IMR-90 (cell line): ENCODE measurements around the gene CPN2. TPM values are rescaled to one million over a fixed set of nuclear protein-coding genes. Genes with fewer than 3 reads are reported as not detected.

ENCODE experiments used
- ATAC-seq: fragments of 200-7000 bp; cut with Tn5 transposase; 2 replicates; pipeline ENCODE4 v1.9.1; 2020; ENCODE audit warnings: low read depth, mild to moderate bottlenecking, moderate library complexity
- BruUV-seq: library from RNA; stranded (reverse); fragments of 400-500 nt; replicated peaks from 2 replicates; lab custom pipeline; 2021; lab: Mats Ljungman, UMichigan
- CTCF ChIA-PET: fragments of 300-600 bp; formaldehyde crosslinking; extraction: SDS; loops from one replicate; lab custom pipeline; 2021; ENCODE audit warnings: antibody characterized with exemption; lab: Yijun Ruan, JAX
- POLR2A ChIA-PET: fragments of 300-600 bp; sonication (Branson Sonifier 250); formaldehyde crosslinking; loops from one replicate; lab custom pipeline; 2022; ENCODE audit warnings: antibody characterized with exemption; ENCODE audit not compliant: unreplicated experiment; lab: Charles Lee
- DNase-seq: peaks from one replicate; pipeline ENCODE4 v3.0.0; 2013
- H2AFZ ChIP-seq: replicated peaks from 2 replicates; pipeline ENCODE3; 2013; ENCODE audit warnings: low read length, mild to moderate bottlenecking; ENCODE audit not compliant: poor library complexity
- H2AK5ac ChIP-seq: 2 replicates; pipeline ENCODE4 v1.6.1; 2013; ENCODE audit warnings: low read depth, low read length, inconsistent platforms
- H2AK9ac ChIP-seq: replicated peaks from 2 replicates; pipeline ENCODE3; 2013; ENCODE audit warnings: mild to moderate bottlenecking, low read depth, low read length, moderate library complexity; ENCODE audit not compliant: poor library complexity
- H2BK120ac ChIP-seq: 2 replicates; pipeline ENCODE4 v1.6.1; 2013; ENCODE audit warnings: low read depth, low read length, inconsistent platforms
- H2BK15ac ChIP-seq: 3 replicates; pipeline ENCODE4 v1.6.1; 2013; ENCODE audit warnings: low read depth, low read length, inconsistent platforms
- H2BK20ac ChIP-seq: 2 replicates; pipeline ENCODE4 v1.6.1; 2013; ENCODE audit warnings: low read depth, mild to moderate bottlenecking, inconsistent platforms, low read length, moderate library complexity
- H2BK5ac ChIP-seq: 2 replicates; pipeline ENCODE4 v1.6.1; 2013; ENCODE audit warnings: mild to moderate bottlenecking, low read depth, low read length, inconsistent platforms; ENCODE audit not compliant: poor library complexity, severe bottlenecking
- H3K14ac ChIP-seq: replicated peaks from 2 replicates; pipeline ENCODE4 v1.6.1; 2013; ENCODE audit warnings: low read depth, low read length, inconsistent platforms
- H3K18ac ChIP-seq: 2 replicates; pipeline ENCODE4 v1.6.1; 2013; ENCODE audit warnings: low read depth, low read length, control low read depth
- H3K23ac ChIP-seq: 2 replicates; pipeline ENCODE4 v1.6.1; 2013; ENCODE audit warnings: low read depth, low read length, inconsistent platforms
- H3K27ac ChIP-seq: 2 replicates; pipeline ENCODE4 v1.5.1; 2013; ENCODE audit warnings: mild to moderate bottlenecking, control low read depth, low read length; ENCODE audit not compliant: insufficient read depth
- H3K27me3 ChIP-seq: 2 replicates; pipeline ENCODE4 v1.6.1; 2013; ENCODE audit warnings: low read length; ENCODE audit not compliant: control insufficient read depth, insufficient read depth
- H3K36me3 ChIP-seq: 2 replicates; pipeline ENCODE4 v1.6.1; 2013; ENCODE audit warnings: low read length, mixed read lengths; ENCODE audit not compliant: control insufficient read depth, insufficient read depth
- H3K4ac ChIP-seq: 2 replicates; pipeline ENCODE4 v1.6.1; 2013; ENCODE audit warnings: low read depth, low read length, inconsistent platforms
- H3K4me1 ChIP-seq: 2 replicates; pipeline ENCODE4 v1.6.1; 2013; ENCODE audit warnings: low read length, mixed read lengths; ENCODE audit not compliant: control insufficient read depth, insufficient read depth
- H3K4me2 ChIP-seq: 2 replicates; pipeline ENCODE4 v1.6.1; 2013; ENCODE audit warnings: low read depth, mild to moderate bottlenecking, control low read depth, low read length, moderate library complexity
- H3K4me3 ChIP-seq: 2 replicates; pipeline ENCODE4 v1.5.1; 2013; ENCODE audit warnings: low read depth, mild to moderate bottlenecking, control low read depth, low read length, moderate library complexity; ENCODE audit not compliant: insufficient read depth
- H3K56ac ChIP-seq: 2 replicates; pipeline ENCODE4 v1.6.1; 2013; ENCODE audit warnings: low read length, inconsistent platforms; ENCODE audit not compliant: insufficient read depth; ENCODE audit errors: extremely low read depth
- H3K79me1 ChIP-seq, 2 experiments: 2 replicates each; pipeline ENCODE4 v1.6.1; 2013; ENCODE audit warnings: low read length in 2 of 2, inconsistent platforms in 1 of 2, low read depth in 1 of 2
- H3K9ac ChIP-seq: 2 replicates; pipeline ENCODE4 v1.6.1; 2013; ENCODE audit warnings: low read depth, low read length, control low read depth
- H3K9me1 ChIP-seq: 2 replicates; pipeline ENCODE4 v1.6.1; 2013; ENCODE audit warnings: low read length, inconsistent platforms; ENCODE audit not compliant: insufficient read depth
- H3K9me3 ChIP-seq: 2 replicates; pipeline ENCODE4 v1.6.1; 2013; ENCODE audit warnings: low read length; ENCODE audit not compliant: control insufficient read depth, insufficient read depth
- H4K20me1 ChIP-seq: 2 replicates; pipeline ENCODE4 v1.6.1; 2013; ENCODE audit warnings: low read length, inconsistent platforms; ENCODE audit not compliant: insufficient read depth
- H4K5ac ChIP-seq: 2 replicates; pipeline ENCODE4 v1.6.1; 2013; ENCODE audit warnings: mild to moderate bottlenecking, low read depth, low read length, control low read depth
- H4K8ac ChIP-seq, 2 experiments: 2 replicates each; pipeline ENCODE4 v1.6.1; 2013; ENCODE audit warnings: low read depth in 2 of 2, low read length in 2 of 2, control low read depth in 1 of 2, inconsistent platforms in 1 of 2
- H4K91ac ChIP-seq: 2 replicates; pipeline ENCODE4 v1.6.1; 2013; ENCODE audit warnings: low read depth, low read length, inconsistent platforms; ENCODE audit not compliant: insufficient read depth
- CEBPB ChIP-seq: IDR thresholded peaks from 2 replicates; pipeline ENCODE4 v1.6.1; 2012; ENCODE audit warnings: low read depth, low read length, improper control_type of control experiment
- CHD1 ChIP-seq: IDR thresholded peaks from 2 replicates; pipeline ENCODE4 v1.6.1; 2012; ENCODE audit warnings: low read depth, low read length, improper control_type of control experiment
- MAFK ChIP-seq: IDR thresholded peaks from 2 replicates; pipeline ENCODE4 v1.6.1; 2012; ENCODE audit warnings: low read depth, low read length, improper control_type of control experiment
- MAZ ChIP-seq: IDR thresholded peaks from 2 replicates; pipeline ENCODE4 v1.6.1; 2012; ENCODE audit warnings: low read depth, mild to moderate bottlenecking, low read length, improper control_type of control experiment, moderate library complexity, borderline replicate concordance
- NFE2L2 ChIP-seq: fragments of 150-350 bp; IDR thresholded peaks from 2 replicates; pipeline ENCODE4 v1.6.1; 2016; ENCODE audit warnings: low read depth, mild to moderate bottlenecking, low read length
- POLR2A ChIP-seq: IDR thresholded peaks from 2 replicates; pipeline ENCODE4 v1.6.1; 2012; ENCODE audit warnings: mild to moderate bottlenecking, low read depth, low read length
- RAD21 ChIP-seq: IDR thresholded peaks from 2 replicates; pipeline ENCODE4 v1.6.1; 2012; ENCODE audit warnings: low read length, improper control_type of control experiment
- RCOR1 ChIP-seq: IDR thresholded peaks from 2 replicates; pipeline ENCODE4 v1.6.1; 2012; ENCODE audit warnings: mild to moderate bottlenecking, low read length, improper control_type of control experiment; ENCODE audit not compliant: insufficient replicate concordance
- RFX5 ChIP-seq: IDR thresholded peaks from 2 replicates; pipeline ENCODE4 v1.8.0; 2012; ENCODE audit warnings: low read depth, mild to moderate bottlenecking, low read length, moderate library complexity
- SMC3 ChIP-seq: fragments of 150-350 bp; IDR thresholded peaks from 2 replicates; pipeline ENCODE4 v1.6.1; 2016; ENCODE audit warnings: low read depth, mild to moderate bottlenecking, antibody characterized with exemption, low read length, moderate library complexity
- WGBS, 2 experiments: methylation state at CpG; one replicate each; pipeline versions ENCODE4 v1.1.5 to v1.1.7; 2013; ENCODE audit warnings: missing lambda C conversion rate in 2 of 2; ENCODE audit not compliant: insufficient read length in 1 of 2; ENCODE audit errors: extremely low coverage in 2 of 2; 5-methylcytosine and 5-hydroxymethylcytosine counted together
- dilution Hi-C: fragments of 300-500 bp; cut with HindIII; formaldehyde crosslinking; loops from one replicate; pipeline ENCODE4 v1.14.3; 2018; ENCODE audit warnings: low sequenced_read_pairs; ENCODE audit not compliant: unreplicated experiment
- in situ Hi-C: fragments of 300-500 bp; cut with MboI; formaldehyde crosslinking; loops from 3 replicates; pipeline ENCODE4 v1.14.3; 2019; ENCODE audit warnings: low sequenced_read_pairs, inconsistent platforms, mixed read lengths
- intact Hi-C: fragments of 100-400 bp; cut with micrococcal nuclease; formaldehyde crosslinking; loops from 2 replicates; pipeline ENCODE4 v1.10.0; 2022
- polyA plus RNA-seq, 3 experiments: library from polyadenylated mRNA; depleted of rRNA; stranded (reverse); fragments of >200 nt; gene quantifications; 2 replicates each; pipeline ENCODE4 v1.2.3, GENCODE V29; 2012; ENCODE audit warnings: low replicate concordance in 1 of 3
- total RNA-seq: library from RNA; depleted of rRNA; stranded (reverse); fragments of >200 nt; gene quantifications from 2 replicates; pipeline ENCODE4 v1.2.3, GENCODE V29; 2012

CPN2 gene
- total and polyA plus RNA-seq, 2 of the 4 experiments (the other 2 are of a cell fraction) = 0.07 TPM; not detected in 1

- 83% methylated on average over 13 of the region's 17 CpGs; no CpG with 5 or more reads in 1 of the 2 experiments for WGBS, 2 experiments
- H2BK5ac ChIP-seq = no peak overlapping the region
- no peak overlapping the region for H3K56ac ChIP-seq
- DNase-seq = no peak
- peaks cover 1% of the 10 kb centered on the region; the same call in 1 of the 2 replicates for H3K4me1 ChIP-seq
- no peak for TF ChIP-seq CEBPB
- no peak for TF ChIP-seq RAD21
- no peak for TF ChIP-seq NFE2L2
- no peak for TF ChIP-seq MAFK
- no peak for TF ChIP-seq RFX5
- TF ChIP-seq SMC3 = no peak
- TF ChIP-seq RCOR1 = no peak
- TF ChIP-seq MAZ = no peak
- no peak for TF ChIP-seq POLR2A
- TF ChIP-seq CHD1 = no peak
- no peak overlapping the region for H2BK15ac ChIP-seq
- H2AK5ac ChIP-seq = no peak overlapping the region
- H4K20me1 ChIP-seq = no peaks in the 10 kb centered on the region
- no peak overlapping the region for H3K18ac ChIP-seq
- no peak overlapping the region for H3K4me3 ChIP-seq
- POLR2A ChIA-PET = no interaction called here
- no peak overlapping the region for H2BK20ac ChIP-seq
- no peak for ATAC-seq
- CTCF ChIA-PET = interaction anchor here (0.9 kb wide), 1 partner anchor 74 kb away, joined by 3 read pairs; no protein-coding TSS in a partner anchor
- H3K9me3 ChIP-seq = no peaks in the 10 kb centered on the region
- H2BK120ac ChIP-seq = no peak overlapping the region
- no peak overlapping the region for H2AFZ ChIP-seq
- no peak overlapping the region for H3K4me2 ChIP-seq
- H4K8ac ChIP-seq = no peak overlapping the region
- no peak overlapping the region for H3K4ac ChIP-seq
- no peak overlapping the region for H3K14ac ChIP-seq
- intact Hi-C loops (no loop called here), in situ Hi-C loops (loop anchor here (5.0 to 25.0 kb wide), 3 partner anchors 71 to 526 kb away; no protein-coding TSS in a partner anchor), dilution Hi-C loops (no loop called here)
- peak overlapping the region; percentile 28 for H2AK9ac ChIP-seq
- H4K91ac ChIP-seq = no peak overlapping the region
- no peaks in the 10 kb centered on the region for H3K79me1 ChIP-seq
- H3K27me3 ChIP-seq = no peaks in the 10 kb centered on the region; the same call in 1 of the 2 replicates
- H4K5ac ChIP-seq = no peak overlapping the region
- H3K36me3 ChIP-seq = no peaks in the 10 kb centered on the region
- H3K27ac ChIP-seq = no peak overlapping the region
- no TSS peak for BruUV-seq
- no peak overlapping the region for H3K9ac ChIP-seq
- H3K23ac ChIP-seq = no peak overlapping the region
- H3K9me1 ChIP-seq = no peaks in the 10 kb centered on the region
Observed at GRCh38 chr3:194336601-194337355, 14.3 kb downstream of the CPN2 start.
